Lower leg skin (tissue), 3 donors: ENCODE results near the gene FRS3.

Source experiments
- CTCF ChIP-seq, 3 donors: fragments of 450-650 bp; IDR thresholded peaks; one replicate each; pipeline ENCODE4 v1.5.1; 2016; ENCODE audit warnings: antibody characterized with exemption in 3 of 3, mild to moderate bottlenecking in 3 of 3, moderate library complexity in 2 of 3
- POLR2A ChIP-seq, 2 donors: fragments of 450-650 bp; IDR thresholded peaks; one replicate each; pipeline ENCODE4 v1.6.1; 2016 to 2017; ENCODE audit warnings: antibody characterized with exemption in 2 of 2, mild to moderate bottlenecking in 1 of 2, moderate library complexity in 1 of 2

DNA sequence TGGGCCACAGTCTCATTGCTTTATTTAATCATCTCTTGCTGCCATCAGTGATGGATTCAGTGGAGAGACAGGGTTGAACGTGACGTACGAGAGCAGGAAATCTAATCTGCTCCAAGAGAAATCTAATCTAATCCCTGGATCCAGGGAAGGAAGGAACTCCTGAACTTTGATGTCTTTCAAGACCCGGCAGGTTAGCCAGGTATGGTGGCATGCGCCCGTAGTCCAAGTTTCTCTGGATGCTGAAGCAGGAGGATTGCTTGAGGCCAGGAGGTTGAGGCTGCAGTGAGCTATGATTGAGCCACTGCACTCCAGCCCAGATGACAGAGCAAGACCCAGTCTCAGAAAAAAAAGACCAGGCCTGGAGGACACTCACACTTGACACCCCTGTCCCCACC is 21.1 kb downstream of the FRS3 start:
- no peak for TF ChIP-seq CTCF (IDR thresholded peaks at IDR 0.05)
- no peak for TF ChIP-seq POLR2A (IDR thresholded peaks at IDR 0.05)
